GM19397 (cell line): Measurements from ENCODE around the gene SORBS1.

Experiments used
- ATAC-seq: cut with Tn5 transposase; IDR thresholded peaks from one replicate; pipeline ENCODE4 v1.9.1; 2021; ENCODE audit warnings: mild to moderate bottlenecking, moderate library complexity; ENCODE audit not compliant: unreplicated experiment

The SORBS1 gene

GRCh38 chr10:95442341-95442740, 118.8 kb downstream of the SORBS1 start:
- no peak for ATAC-seq

DNA sequence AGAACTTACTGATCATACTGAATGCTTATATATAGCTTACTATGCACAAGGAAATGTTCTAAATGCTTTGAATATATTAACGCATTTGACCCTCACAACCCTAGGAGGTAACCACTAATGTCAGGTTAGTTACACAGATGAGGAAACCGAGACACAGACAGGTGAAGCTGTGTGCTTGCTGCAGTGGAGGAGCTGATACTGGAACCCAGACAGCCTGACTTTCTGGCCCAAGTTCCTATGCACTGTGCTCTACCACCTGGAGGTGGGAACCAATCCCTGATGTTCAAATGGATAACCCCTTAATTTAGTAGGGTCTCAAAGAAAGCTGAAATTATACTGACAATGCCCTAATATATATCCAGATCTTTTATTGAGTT, 119.6 kb downstream of the SORBS1 start:
- no peak for ATAC-seq

- ATAC-seq: peak; percentile 74
Measured at GRCh38 chr10:95440756-95441546, 120.2 kb downstream of the SORBS1 start.

GRCh38 chr10:95440038-95440725, 121.0 kb downstream of the SORBS1 start:
- no peak for ATAC-seq

- ATAC-seq: no peak
Measured at GRCh38 chr10:95438781-95439180, 122.4 kb downstream of the SORBS1 start.

DNA sequence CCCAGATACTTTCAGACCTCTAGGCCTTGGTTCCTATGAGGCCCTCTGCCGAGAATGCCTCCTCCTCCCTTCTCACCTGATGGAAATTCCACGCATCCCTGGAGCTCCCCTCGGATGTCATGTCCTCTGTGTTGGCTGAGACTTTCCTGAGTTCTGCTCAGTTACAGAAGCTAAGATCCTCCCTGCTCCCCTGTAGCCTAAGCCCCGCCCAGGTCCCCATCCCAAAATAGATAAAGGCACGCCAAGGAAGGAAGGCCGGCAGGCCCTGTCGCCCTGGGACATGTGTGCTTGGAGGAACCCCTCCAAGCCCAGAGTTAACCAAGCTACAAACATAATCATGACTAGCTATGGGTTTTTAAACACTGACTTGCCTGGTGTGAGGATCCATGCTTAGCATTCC, 123.5 kb downstream of the SORBS1 start:
- no peak for ATAC-seq

- no peak for ATAC-seq
Measured at GRCh38 chr10:95435548-95436279, 125.5 kb downstream of the SORBS1 start.

- no peak for ATAC-seq
Measured at GRCh38 chr10:95434583-95434982, 126.6 kb downstream of the SORBS1 start.

DNA sequence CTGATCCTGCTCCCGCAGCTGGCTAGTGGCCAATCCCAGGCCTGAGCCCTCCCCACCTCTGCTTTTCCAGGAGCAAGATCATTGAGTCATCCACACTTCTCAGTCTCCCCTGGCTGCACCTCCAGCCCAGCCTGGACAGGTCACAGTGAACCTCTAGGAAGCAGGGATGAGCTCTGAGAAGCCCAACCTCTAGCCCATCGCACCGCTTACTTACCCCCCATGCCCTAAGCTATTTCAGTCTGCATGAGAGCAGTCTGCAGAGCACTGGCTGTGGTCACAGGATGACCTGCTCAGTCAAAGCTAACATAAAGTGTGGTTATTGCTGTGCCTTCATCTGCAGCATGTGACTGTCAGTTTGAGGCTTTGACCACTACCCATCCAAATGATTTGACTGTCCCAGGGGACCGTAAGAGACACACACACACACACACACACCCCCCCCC, 129.2 kb downstream of the SORBS1 start:
- ATAC-seq: peak; percentile 46

- peak; percentile 77 for ATAC-seq
Measured at GRCh38 chr10:95430231-95430951, 130.8 kb downstream of the SORBS1 start.

DNA sequence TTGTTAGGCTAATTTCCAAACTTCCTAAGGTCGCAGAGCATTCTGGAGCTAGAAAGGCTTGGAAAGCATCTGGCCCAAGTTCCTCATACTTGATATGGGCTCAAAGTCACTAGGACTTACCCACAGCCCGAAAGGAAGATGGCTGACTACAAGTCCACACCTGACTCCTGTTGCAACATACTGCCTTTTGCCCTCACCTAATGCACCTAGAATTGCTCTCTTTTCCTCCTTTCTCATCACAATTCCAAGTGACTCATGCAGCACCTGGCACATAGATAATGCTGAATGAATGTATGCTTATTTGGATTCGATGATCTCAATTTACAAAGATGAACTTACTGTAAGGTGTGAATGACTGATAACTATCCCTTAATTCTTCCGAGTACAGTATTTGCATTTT, 131.5 kb downstream of the SORBS1 start:
- ATAC-seq: no peak

DNA sequence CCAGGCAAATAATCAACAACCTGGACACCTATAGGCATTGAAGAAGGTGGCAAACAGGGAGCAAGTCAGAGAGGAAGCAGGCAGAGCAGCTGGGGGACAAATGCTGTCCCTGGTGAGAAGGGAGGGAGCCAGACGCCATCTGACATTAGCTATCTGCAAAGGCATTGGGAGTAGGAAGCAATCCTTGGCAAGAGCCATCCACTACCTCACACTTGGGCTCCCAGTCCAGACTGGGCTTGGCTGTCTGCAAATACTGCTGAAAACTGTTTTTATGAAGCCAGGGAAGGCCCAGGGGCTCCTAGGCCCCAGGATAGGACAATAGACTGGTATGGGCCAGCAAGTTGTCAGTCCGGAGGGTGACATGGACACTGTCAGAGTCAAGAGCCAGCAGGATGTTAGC, 132.5 kb downstream of the SORBS1 start:
- no peak for ATAC-seq

DNA sequence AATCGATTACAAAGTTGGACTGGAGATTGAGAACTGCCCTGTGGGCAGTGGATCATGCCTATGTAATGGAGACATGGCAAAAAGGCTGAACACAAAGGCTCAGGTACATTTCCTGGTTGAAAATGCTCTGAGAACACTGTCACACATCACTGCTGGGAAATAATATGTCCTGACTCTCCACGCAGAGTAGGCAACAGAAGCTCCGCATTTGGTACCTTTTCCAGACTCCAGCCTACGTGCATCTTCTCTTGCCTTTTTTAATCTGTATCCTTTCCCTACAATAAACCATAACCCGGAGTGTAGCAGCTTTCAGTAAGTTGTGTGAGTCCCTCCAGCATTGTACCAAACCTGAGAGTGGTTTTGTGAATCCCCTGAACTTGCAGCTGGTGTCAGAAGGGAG, 134.7 kb downstream of the SORBS1 start:
- no peak for ATAC-seq

DNA sequence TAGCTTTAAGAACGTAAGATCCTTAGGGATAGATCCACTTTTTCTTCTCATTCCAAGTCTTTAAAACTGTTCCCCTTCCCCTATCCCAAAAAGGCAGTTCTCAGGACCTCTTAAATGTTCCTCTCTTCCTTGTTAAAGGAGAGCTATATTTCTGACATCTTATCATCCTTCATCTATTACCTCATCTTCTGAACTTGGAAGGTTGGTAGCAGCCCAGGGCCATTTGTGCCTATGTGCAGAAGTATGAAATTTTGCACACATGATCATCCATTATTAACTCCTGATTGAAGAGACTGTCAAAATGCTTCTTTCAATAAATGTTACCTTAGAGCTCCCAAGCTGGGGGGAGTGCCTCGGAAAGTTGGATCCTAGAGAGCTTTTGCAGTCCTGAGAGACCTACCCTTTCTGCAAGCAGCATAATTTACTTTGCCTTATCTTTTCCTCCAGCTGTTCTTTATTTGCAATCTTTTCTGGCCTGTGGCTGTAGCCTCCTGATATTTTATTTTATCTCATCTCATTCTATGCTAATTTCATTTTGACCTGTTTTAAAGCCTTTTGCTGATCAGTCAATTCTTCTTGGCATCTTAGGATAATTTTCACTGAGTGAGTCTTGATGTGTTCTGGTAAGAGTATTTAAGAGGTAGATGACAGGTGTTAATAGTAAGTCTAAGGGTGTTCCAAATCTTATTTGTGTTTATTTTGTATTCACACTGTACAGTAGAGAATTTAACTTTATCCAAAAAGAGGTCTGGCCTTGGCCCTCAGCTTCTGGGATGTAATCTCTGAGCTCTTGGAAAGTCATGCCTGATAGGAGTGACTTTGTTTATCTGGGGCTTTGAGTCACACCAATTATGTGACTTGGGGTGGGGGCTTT, 135.3 kb downstream of the SORBS1 start:
- no peak for ATAC-seq

- ATAC-seq: no peak
Measured at GRCh38 chr10:95423164-95424005, 137.8 kb downstream of the SORBS1 start.

GRCh38 chr10:95422233-95422632, 138.9 kb downstream of the SORBS1 start:
- ATAC-seq: no peak

- no peak for ATAC-seq
Measured at GRCh38 chr10:95421782-95422181, 139.4 kb downstream of the SORBS1 start.

DNA sequence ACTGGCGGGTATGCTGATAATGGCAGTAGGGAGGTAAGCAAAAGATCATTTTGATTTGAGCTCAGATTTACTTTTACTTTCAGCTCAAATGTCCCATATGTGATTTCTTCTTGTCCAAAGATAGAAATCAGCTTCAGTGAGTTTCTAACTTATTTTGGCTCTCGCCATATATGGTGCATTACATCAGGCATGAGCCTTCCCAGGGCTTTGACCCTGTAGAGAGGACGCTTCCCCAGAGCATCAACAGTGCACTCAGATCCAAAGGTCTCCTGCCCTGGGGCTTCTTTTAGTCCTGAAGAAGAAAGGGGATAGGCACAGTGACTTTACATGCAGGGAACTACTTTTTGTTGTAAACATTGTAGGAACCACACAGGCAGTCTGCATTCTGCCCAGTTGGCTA, 141.8 kb downstream of the SORBS1 start:
- ATAC-seq: no peak

- no peak for ATAC-seq
Measured at GRCh38 chr10:95416973-95417372, 144.2 kb downstream of the SORBS1 start.
